Iris pigment epithelial cell (primary cell): ENCODE results near the gene RAP1GAP2.
"Not testable (repeated sequence)": the region's sequence is repeated elsewhere in the genome, so short reads cannot be mapped to it uniquely, and the experiment has no call there.

Source experiments
- DNase-seq: peaks from one replicate; pipeline ENCODE4 v3.0.0-alpha.2; 2011; ENCODE audit warnings: low read depth

The RAP1GAP2 gene

GRCh38 chr17:3025421-3026124 is 229.3 kb downstream of the RAP1GAP2 start:
- no peak for DNase-seq

- DNase-seq, result no peak
Measured at GRCh38 chr17:3026125-3026855, 230.1 kb downstream of the RAP1GAP2 start.

GRCh38 chr17:3026856-3027751 is 230.9 kb downstream of the RAP1GAP2 start:
- no peak for DNase-seq

- DNase-seq, result no peak
Measured at GRCh38 chr17:3027786-3028532, 231.7 kb downstream of the RAP1GAP2 start.

GRCh38 chr17:3029213-3029913 is 233.1 kb downstream of the RAP1GAP2 start:
- no peak for DNase-seq

- peak; percentile 86 for DNase-seq
Measured at GRCh38 chr17:3030096-3030495, 233.9 kb downstream of the RAP1GAP2 start.

- not testable (repeated sequence) for DNase-seq
Measured at GRCh38 chr17:3030852-3031470, 234.7 kb downstream of the RAP1GAP2 start.

GRCh38 chr17:3032258-3033247 is 236.3 kb downstream of the RAP1GAP2 start:
- DNase-seq, result no peak

GRCh38 chr17:3033248-3033640 is 237.0 kb downstream of the RAP1GAP2 start:
- DNase-seq, result no peak

- no peak for DNase-seq
Measured at GRCh38 chr17:3033741-3034577, 237.7 kb downstream of the RAP1GAP2 start.

- DNase-seq, result no peak
Measured at GRCh38 chr17:3034578-3034920, 238.3 kb downstream of the RAP1GAP2 start.

GRCh38 chr17:3035256-3035967 is 239.2 kb downstream of the RAP1GAP2 start:
- DNase-seq, result no peak

- DNase-seq, result no peak
Measured at GRCh38 chr17:3035968-3036280, 239.7 kb downstream of the RAP1GAP2 start.

- DNase-seq, result no peak
Measured at GRCh38 chr17:3036800-3037199, 240.6 kb downstream of the RAP1GAP2 start.

- no peak for DNase-seq
Measured at GRCh38 chr17:3037259-3037658, 241.0 kb downstream of the RAP1GAP2 start.

GRCh38 chr17:3038941-3039340 is 242.7 kb downstream of the RAP1GAP2 start:
- no peak for DNase-seq

- no peak for DNase-seq
Measured at GRCh38 chr17:3039736-3040135, 243.5 kb downstream of the RAP1GAP2 start.

- DNase-seq, result no peak
Measured at GRCh38 chr17:3040882-3041281, 244.6 kb downstream of the RAP1GAP2 start.
